Neuronal stem cell (in vitro differentiated cells): ENCODE measurements around the gene MUC12.
"Not testable (repeated sequence)": the region's sequence is repeated elsewhere in the genome, so short reads cannot be mapped to it uniquely, and the experiment has no call there.

Source experiments
- DNase-seq: peaks from one replicate; pipeline ENCODE4 v3.0.0-alpha.2; 2013; ENCODE audit warnings: low spot score
- H2AFZ ChIP-seq: one replicate; pipeline ENCODE4 v1.6.1; 2013; ENCODE audit warnings: mild to moderate bottlenecking, low read length, inconsistent platforms
- H2AK5ac ChIP-seq: 2 replicates; pipeline ENCODE4 v1.6.1; 2013; ENCODE audit warnings: low read depth, mild to moderate bottlenecking, inconsistent platforms, low read length, moderate library complexity, mixed read lengths
- H2BK120ac ChIP-seq: 2 replicates; pipeline ENCODE4 v1.6.1; 2013; ENCODE audit warnings: low read depth, mild to moderate bottlenecking, inconsistent platforms, low read length, moderate library complexity, mixed read lengths
- H2BK12ac ChIP-seq: one replicate; pipeline ENCODE4 v1.6.1; 2013; ENCODE audit warnings: low read length, inconsistent platforms
- H2BK15ac ChIP-seq: 2 replicates; pipeline ENCODE4 v1.6.1; 2013; ENCODE audit warnings: mild to moderate bottlenecking, low read length, inconsistent platforms, mixed read lengths
- H2BK5ac ChIP-seq: one replicate; pipeline ENCODE4 v1.6.1; 2013; ENCODE audit warnings: inconsistent platforms, mild to moderate bottlenecking, low read length, moderate library complexity
- H3K14ac ChIP-seq: one replicate; pipeline ENCODE4 v1.6.1; 2013; ENCODE audit warnings: low read length, inconsistent platforms
- H3K18ac ChIP-seq: 2 replicates; pipeline ENCODE4 v1.6.1; 2013; ENCODE audit warnings: low read length, inconsistent platforms
- H3K23ac ChIP-seq: 2 replicates; pipeline ENCODE4 v1.6.1; 2013; ENCODE audit warnings: low read depth, mild to moderate bottlenecking, mixed read lengths, low read length, inconsistent platforms; ENCODE audit not compliant: poor library complexity
- H3K27ac ChIP-seq: replicated peaks from 3 replicates; pipeline ENCODE4 v1.5.1; 2013; ENCODE audit warnings: low read length, inconsistent platforms
- H3K27me3 ChIP-seq, 3 experiments: 2 replicates each; pipeline ENCODE4 v1.6.1; 2013; ENCODE audit warnings: low read length in 3 of 3, mild to moderate bottlenecking in 2 of 3, inconsistent platforms in 1 of 3, low read depth in 1 of 3, mixed read lengths in 1 of 3, moderate library complexity in 1 of 3; ENCODE audit not compliant: control insufficient read depth in 3 of 3, insufficient read depth in 3 of 3
- H3K36me3 ChIP-seq, 2 donors: replicated peaks in 1 of 2; 2 replicates each; pipeline ENCODE4 v1.6.1; 2013; ENCODE audit warnings: low read length in 2 of 2; ENCODE audit not compliant: control insufficient read depth in 2 of 2, insufficient read depth in 2 of 2
- H3K4ac ChIP-seq: 2 replicates; pipeline ENCODE4 v1.6.1; 2013; ENCODE audit warnings: inconsistent platforms, mild to moderate bottlenecking, low read length, moderate library complexity
- H3K4me1 ChIP-seq, 2 donors: 1 replicate in 1 of 2; 2 replicates in 1 of 2; pipeline ENCODE4 v1.6.1; 2013; ENCODE audit warnings: low read length in 2 of 2, low read depth in 1 of 2; ENCODE audit not compliant: control insufficient read depth in 2 of 2, insufficient read depth in 1 of 2
- H3K4me2 ChIP-seq: one replicate; pipeline ENCODE4 v1.6.1; 2013; ENCODE audit warnings: mild to moderate bottlenecking, low read length, inconsistent platforms; ENCODE audit not compliant: insufficient read depth, poor library complexity, severe bottlenecking
- H3K4me3 ChIP-seq, 2 donors: 2 replicates each; pipeline ENCODE4 v1.5.1; 2013; ENCODE audit warnings: low read length in 2 of 2, mild to moderate bottlenecking in 2 of 2, inconsistent platforms in 1 of 2, moderate library complexity in 1 of 2
- H3K79me1 ChIP-seq: one replicate; pipeline ENCODE4 v1.6.1; 2013; ENCODE audit warnings: low read depth, mild to moderate bottlenecking, inconsistent platforms, low read length, moderate library complexity
- H3K9ac ChIP-seq: one replicate; pipeline ENCODE4 v1.6.1; 2013; ENCODE audit warnings: mild to moderate bottlenecking, low read depth, low read length, inconsistent platforms; ENCODE audit not compliant: poor library complexity
- H3K9me3 ChIP-seq, 2 donors: replicated peaks in 1 of 2; 2 replicates each; pipeline versions ENCODE3 to v1.6.1; 2013; ENCODE audit warnings: low read length in 2 of 2, mild to moderate bottlenecking in 2 of 2, inconsistent platforms in 1 of 2, low read depth in 1 of 2, mixed read lengths in 1 of 2, moderate library complexity in 1 of 2; ENCODE audit not compliant: control insufficient read depth in 2 of 2, insufficient read depth in 1 of 2
- H4K8ac ChIP-seq: one replicate; pipeline ENCODE4 v1.6.1; 2013; ENCODE audit warnings: low read depth, mild to moderate bottlenecking, inconsistent platforms, low read length, moderate library complexity
- H4K91ac ChIP-seq: one replicate; pipeline ENCODE4 v1.6.1; 2013; ENCODE audit warnings: low read length, low read depth, mild to moderate bottlenecking, inconsistent platforms; ENCODE audit not compliant: poor library complexity
- WGBS, 2 donors: extraction: QIAGEN DNeasy Blood & Tissue Kit; methylation state at CpG; one replicate each; pipeline ENCODE4 v1.1.7; 2013; ENCODE audit warnings: missing lambda C conversion rate in 2 of 2, mixed read lengths in 1 of 2; ENCODE audit not compliant: insufficient read length in 2 of 2, insufficient replicate concordance in 1 of 2; ENCODE audit errors: extremely low coverage in 2 of 2; 5-methylcytosine and 5-hydroxymethylcytosine counted together

Gene MUC12

GRCh38 chr7:100936167-100936566, 33.2 kb upstream of the MUC12 start:
- H3K27ac ChIP-seq, H3K4me1 ChIP-seq, H3K23ac ChIP-seq, H3K4me2 ChIP-seq, H3K79me1 ChIP-seq, H2AK5ac ChIP-seq, H2BK12ac ChIP-seq, H4K91ac ChIP-seq, H3K4ac ChIP-seq, H4K8ac ChIP-seq, H3K36me3 ChIP-seq, H3K9me3 ChIP-seq, H2BK15ac ChIP-seq, H3K14ac ChIP-seq, H2BK120ac ChIP-seq, H3K27me3 ChIP-seq, DNase-seq, H3K4me3 ChIP-seq, H3K9ac ChIP-seq, H2AFZ ChIP-seq, H3K18ac ChIP-seq, H2BK5ac ChIP-seq: not testable (repeated sequence)
- no CpG with 5 or more reads among the region's 7 CpGs for WGBS, 2 donors

GRCh38 chr7:100942045-100942774, 27.2 kb upstream of the MUC12 start:
- Histone ChIP-seq H3K9ac (no peak overlapping the region), H2BK15ac (no peak overlapping the region), H4K91ac (no peak overlapping the region), H3K23ac (no peak overlapping the region), H3K4me1 (no peaks in the 10 kb centered on the region), H3K18ac (no peak overlapping the region), H3K79me1 (no peaks in the 10 kb centered on the region), H2BK5ac (no peak overlapping the region), H3K27me3 (no peaks in the 10 kb centered on the region), H3K9me3 (no peaks in the 10 kb centered on the region), H3K4me3 (no peak overlapping the region), H3K27ac (no peak overlapping the region), H3K4ac (no peak overlapping the region), H2BK12ac (no peak overlapping the region), H2AK5ac (no peak overlapping the region), H3K4me2 (no peak overlapping the region), H3K36me3 (no peaks in the 10 kb centered on the region), H2BK120ac (no peak overlapping the region), H2AFZ (no peak overlapping the region), H3K14ac (no peak overlapping the region), H4K8ac (no peak overlapping the region)
- no peak for DNase-seq
- no CpG with 5 or more reads among the region's 9 CpGs for WGBS, 2 donors

- Histone ChIP-seq H2BK15ac (no peak overlapping the region), H3K4me2 (no peak overlapping the region), H3K9me3 (no peaks in the 10 kb centered on the region), H3K18ac (no peak overlapping the region), H3K4me3 (no peak overlapping the region), H3K4me1 (no peaks in the 10 kb centered on the region), H3K79me1 (no peaks in the 10 kb centered on the region), H2AK5ac (no peak overlapping the region), H3K36me3 (no peaks in the 10 kb centered on the region), H3K27ac (no peak overlapping the region), H2BK12ac (no peak overlapping the region), H2AFZ (no peak overlapping the region), H3K27me3 (no peaks in the 10 kb centered on the region), H3K4ac (no peak overlapping the region), H3K14ac (no peak overlapping the region), H3K9ac (no peak overlapping the region), H2BK5ac (no peak overlapping the region), H2BK120ac (no peak overlapping the region), H4K91ac (no peak overlapping the region), H3K23ac (no peak overlapping the region), H4K8ac (no peak overlapping the region)
- DNase-seq, result no peak
- WGBS, 2 donors, result no CpG with 5 or more reads among the region's 5 CpGs
Observed at GRCh38 chr7:100943693-100944092, 25.7 kb upstream of the MUC12 start.

- no peak overlapping the region for H2BK5ac ChIP-seq
- H2BK120ac ChIP-seq, result no peak overlapping the region
- H2AFZ ChIP-seq, result no peak overlapping the region
- no peak for DNase-seq
- no peak overlapping the region for H3K23ac ChIP-seq
- no peaks in the 10 kb centered on the region for H3K79me1 ChIP-seq
- H4K91ac ChIP-seq, result no peak overlapping the region
- no peak overlapping the region for H3K9ac ChIP-seq
- WGBS, 2 donors, result no CpG with 5 or more reads among the region's 4 CpGs
- no peaks in the 10 kb centered on the region for H3K36me3 ChIP-seq
- no peak overlapping the region for H3K27ac ChIP-seq
- H2BK15ac ChIP-seq, result no peak overlapping the region
- no peak overlapping the region for H3K4me3 ChIP-seq
- H3K9me3 ChIP-seq, result no peaks in the 10 kb centered on the region
- H3K27me3 ChIP-seq, result peaks cover 0 to 3% (median 2%) of the 10 kb centered on the region in 3 experiments
- H2AK5ac ChIP-seq, result no peak overlapping the region
- no peak overlapping the region for H2BK12ac ChIP-seq
- H3K4me2 ChIP-seq, result no peak overlapping the region
- peaks cover 0 to under 1% of the 10 kb centered on the region in 2 donors for H3K4me1 ChIP-seq
- no peak overlapping the region for H3K4ac ChIP-seq
- H3K14ac ChIP-seq, result no peak overlapping the region
- no peak overlapping the region for H3K18ac ChIP-seq
- H4K8ac ChIP-seq, result no peak overlapping the region
Observed at GRCh38 chr7:100944138-100944537, 25.2 kb upstream of the MUC12 start.
